Measurements from ENCODE around the gene UGT2B11.
"Not testable (repeated sequence)": the region's sequence is repeated elsewhere in the genome, so short reads cannot be mapped to it uniquely, and the experiment has no call there.

DNA sequence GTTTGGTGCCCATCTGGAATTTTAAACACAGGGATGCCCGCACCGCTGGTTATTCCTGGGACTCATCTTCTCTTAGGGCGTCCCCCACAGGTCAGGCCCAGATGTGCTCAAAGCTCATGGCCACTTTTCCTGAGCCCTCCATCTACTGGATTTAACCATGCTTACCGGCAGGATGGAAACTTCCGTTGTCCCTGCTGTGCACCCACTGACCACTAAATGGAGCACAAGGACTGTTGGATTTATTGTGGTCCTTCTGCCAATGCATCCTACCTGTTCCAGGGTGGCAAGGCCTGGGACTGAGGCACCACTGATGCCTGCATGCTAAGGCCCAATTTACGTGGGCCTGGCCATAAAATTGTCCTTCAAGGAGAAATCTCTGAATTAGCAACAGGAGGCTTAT, 8.7 kb upstream of the UGT2B11 start:
- not testable (repeated sequence) for TF ChIP-seq POLR2A (IDR thresholded peaks at IDR 0.05; ENCODE audit: low read length); GATA1 (IDR thresholded peaks at IDR 0.05; ENCODE audit: low read depth, low read length)

Data from erythroblast (primary cell).